Lung (tissue), 12 donors: ENCODE results near the gene CANX. TPM values are rescaled to one million over a fixed set of nuclear protein-coding genes. Genes with fewer than 3 reads are reported as not detected.

Source experiments
- ATAC-seq: fragments of 200-7000 bp; cut with Tn5 transposase; one replicate; pipeline ENCODE4 v1.9.1; 2020; ENCODE audit warnings: moderate number of reproducible peaks; ENCODE audit not compliant: insufficient read depth, low FRiP score
- DNase-seq, 3 donors: peaks; one replicate each; pipeline ENCODE4 v3.0.0-alpha.2; 2013 to 2017
- H3K27ac ChIP-seq, 2 donors: one replicate each; pipeline ENCODE4 v1.5.1; 2013; ENCODE audit warnings: mild to moderate bottlenecking in 2 of 2, moderate library complexity in 2 of 2, control low read depth in 1 of 2, inconsistent platforms in 1 of 2, low read depth in 1 of 2, low read length in 1 of 2
- H3K27me3 ChIP-seq, 3 donors: one replicate each; pipeline ENCODE4 v1.5.1; 2013; ENCODE audit warnings: low read length in 2 of 3; ENCODE audit not compliant: control insufficient read depth in 3 of 3, insufficient read depth in 3 of 3
- H3K36me3 ChIP-seq, 4 donors: one replicate each; pipeline ENCODE4 v1.5.1; 2013; ENCODE audit warnings: low read length in 4 of 4, mild to moderate bottlenecking in 1 of 4, moderate library complexity in 1 of 4; ENCODE audit not compliant: control insufficient read depth in 4 of 4, insufficient read depth in 4 of 4
- H3K4me1 ChIP-seq, 5 donors: one replicate each; pipeline ENCODE4 v1.5.1; 2013; ENCODE audit warnings: low read length in 5 of 5, mild to moderate bottlenecking in 2 of 5, moderate library complexity in 1 of 5; ENCODE audit not compliant: control insufficient read depth in 5 of 5, insufficient read depth in 5 of 5
- H3K4me3 ChIP-seq: one replicate; pipeline ENCODE4 v1.5.1; 2013; ENCODE audit warnings: mild to moderate bottlenecking, control low read depth, moderate library complexity
- H3K9ac ChIP-seq, 2 donors: one replicate each; pipeline ENCODE4 v1.5.1; 2013; ENCODE audit warnings: low read length in 2 of 2, control low read depth in 1 of 2; ENCODE audit not compliant: insufficient read depth in 1 of 2
- H3K9me3 ChIP-seq, 4 donors: one replicate each; pipeline ENCODE4 v1.5.1; 2013; ENCODE audit warnings: low read length in 3 of 4, mild to moderate bottlenecking in 1 of 4, moderate library complexity in 1 of 4; ENCODE audit not compliant: control insufficient read depth in 4 of 4, insufficient read depth in 3 of 4
- WGBS, 2 donors: extraction: QIAGEN DNeasy Blood & Tissue Kit; methylation state at CpG; one replicate each; pipeline ENCODE4 v1.1.7; 2013; 5-methylcytosine and 5-hydroxymethylcytosine counted together
- polyA plus RNA-seq, 2 donors: library from polyadenylated mRNA; stranded (reverse); fragments of 200-250 nt; gene quantifications; one replicate each; pipeline ENCODE4 v1.2.1, GENCODE V29; 2013
- total RNA-seq, 2 donors: library from RNA; depleted of rRNA in 1 of 2; stranded (reverse); fragments of >200 nt in 1 of 2; gene quantifications; one replicate each; pipeline ENCODE4 v1.2.1, GENCODE V29; 2014 to 2021
- TF ChIP-seq, protein P1 (sequence below): IDR thresholded peaks from 2 replicates; pipeline ENCODE4 v1.5.1; 2012; ENCODE audit warnings: mild to moderate bottlenecking; ENCODE audit errors: control extremely low read depth, extremely low read depth
- donor health status: control.
- donor health status: control.
- donor health status: Bipolar disorder and iron deficiency.
- donor health status: healthy.
- donor health status: DM: yes; HTN: yes; CAD: no.

CANX gene
- total and polyA plus RNA-seq, 4 donors, result 132 to 924 (median 294) TPM

DNA sequence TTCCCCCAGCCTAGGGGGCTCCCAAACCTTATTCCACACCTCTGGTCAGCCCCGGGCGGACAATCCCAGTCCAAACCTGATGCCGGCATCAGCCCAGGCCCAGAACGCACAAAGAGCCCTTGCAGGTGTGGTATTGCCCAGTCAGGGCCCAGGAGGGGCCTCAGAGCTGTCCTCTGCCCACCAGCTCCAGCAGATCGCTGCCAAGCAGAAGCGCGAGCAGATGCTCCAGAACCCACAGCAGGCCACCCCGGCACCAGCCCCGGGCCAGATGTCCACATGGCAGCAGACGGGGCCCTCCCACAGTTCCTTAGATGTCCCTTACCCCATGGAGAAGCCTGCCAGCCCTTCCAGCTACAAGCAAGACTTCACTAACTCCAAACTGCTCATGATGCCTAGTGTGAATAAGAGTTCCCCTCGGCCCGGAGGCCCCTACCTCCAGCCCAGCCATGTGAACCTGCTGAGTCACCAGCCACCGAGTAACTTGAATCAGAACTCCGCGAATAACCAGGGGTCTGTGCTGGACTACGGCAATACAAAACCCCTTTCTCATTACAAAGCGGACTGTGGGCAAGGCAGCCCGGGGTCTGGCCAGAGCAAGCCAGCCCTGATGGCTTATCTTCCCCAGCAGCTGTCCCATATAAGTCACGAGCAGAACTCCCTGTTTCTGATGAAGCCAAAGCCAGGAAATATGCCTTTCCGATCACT, 67.4 kb downstream of the CANX start:
- Histone ChIP-seq H3K27ac (peak overlapping the region in 1 of 2 donors; percentile 74), H3K4me3 (no peak overlapping the region), H3K4me1 (peaks cover 0 to 18% (median 7%) of the 10 kb centered on the region in 5 donors), H3K9ac (no peak overlapping the region), H3K9me3 (peaks cover 0 to 2% (median 0%) of the 10 kb centered on the region in 4 donors), H3K36me3 (peaks cover 6 to 30% (median 25%) of the 10 kb centered on the region in 4 donors), H3K27me3 (no peaks in the 10 kb centered on the region)
- WGBS, 2 donors, result 61 to 78% methylated on average over 20 of the region's 20 CpGs
- TF ChIP-seq, protein P1, sequence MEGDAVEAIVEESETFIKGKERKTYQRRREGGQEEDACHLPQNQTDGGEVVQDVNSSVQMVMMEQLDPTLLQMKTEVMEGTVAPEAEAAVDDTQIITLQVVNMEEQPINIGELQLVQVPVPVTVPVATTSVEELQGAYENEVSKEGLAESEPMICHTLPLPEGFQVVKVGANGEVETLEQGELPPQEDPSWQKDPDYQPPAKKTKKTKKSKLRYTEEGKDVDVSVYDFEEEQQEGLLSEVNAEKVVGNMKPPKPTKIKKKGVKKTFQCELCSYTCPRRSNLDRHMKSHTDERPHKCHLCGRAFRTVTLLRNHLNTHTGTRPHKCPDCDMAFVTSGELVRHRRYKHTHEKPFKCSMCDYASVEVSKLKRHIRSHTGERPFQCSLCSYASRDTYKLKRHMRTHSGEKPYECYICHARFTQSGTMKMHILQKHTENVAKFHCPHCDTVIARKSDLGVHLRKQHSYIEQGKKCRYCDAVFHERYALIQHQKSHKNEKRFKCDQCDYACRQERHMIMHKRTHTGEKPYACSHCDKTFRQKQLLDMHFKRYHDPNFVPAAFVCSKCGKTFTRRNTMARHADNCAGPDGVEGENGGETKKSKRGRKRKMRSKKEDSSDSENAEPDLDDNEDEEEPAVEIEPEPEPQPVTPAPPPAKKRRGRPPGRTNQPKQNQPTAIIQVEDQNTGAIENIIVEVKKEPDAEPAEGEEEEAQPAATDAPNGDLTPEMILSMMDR, result no peak
- DNase-seq (no peak), ATAC-seq (no peak)

DNA sequence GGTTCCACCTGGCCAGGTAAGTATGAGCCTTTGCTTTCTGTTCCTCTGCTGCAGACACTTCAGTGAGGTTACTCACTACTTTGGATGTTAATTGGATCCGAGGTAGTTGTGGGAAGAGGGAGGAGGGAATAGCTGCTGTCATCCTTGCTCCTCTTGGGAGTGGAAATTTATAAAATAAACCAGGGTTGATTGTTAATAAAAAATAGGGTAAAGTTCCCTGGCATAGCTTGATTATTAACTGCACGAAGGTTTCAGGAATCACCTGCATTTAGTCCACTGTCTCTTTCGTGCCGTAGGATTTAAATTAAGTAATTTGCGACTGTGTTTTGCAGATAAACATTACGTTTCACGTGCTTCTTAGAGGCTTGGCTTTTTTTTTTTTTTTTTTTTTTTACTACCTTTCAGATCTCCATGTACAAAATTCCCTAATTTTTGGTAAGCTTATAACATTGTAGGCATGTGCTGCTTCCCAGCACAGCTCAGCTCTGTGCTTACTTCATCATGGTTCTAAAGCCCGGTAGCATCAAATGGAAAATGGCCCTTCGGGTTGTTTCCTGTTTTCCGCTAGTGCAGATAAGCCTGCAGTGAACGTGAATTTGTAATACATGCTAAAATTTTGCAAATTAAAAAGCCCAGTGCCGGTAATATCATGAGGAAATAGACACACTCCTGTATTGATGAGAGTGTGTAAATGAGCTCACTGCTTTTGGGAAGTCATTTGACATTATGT, 68.1 kb downstream of the CANX start:
- Histone ChIP-seq H3K27ac (no peak overlapping the region), H3K9me3 (peaks cover 0 to 2% (median 0%) of the 10 kb centered on the region in 4 donors), H3K27me3 (no peaks in the 10 kb centered on the region), H3K4me1 (peaks cover 0 to 18% (median 5%) of the 10 kb centered on the region in 5 donors), H3K36me3 (peaks cover 8 to 37% (median 32%) of the 10 kb centered on the region in 4 donors), H3K4me3 (no peak overlapping the region), H3K9ac (no peak overlapping the region)
- WGBS, 2 donors, result 56 to 62% methylated on average over 12 of the region's 12 CpGs
- ATAC-seq (no peak), DNase-seq (no peak)
- TF ChIP-seq, protein P1, result no peak

DNA sequence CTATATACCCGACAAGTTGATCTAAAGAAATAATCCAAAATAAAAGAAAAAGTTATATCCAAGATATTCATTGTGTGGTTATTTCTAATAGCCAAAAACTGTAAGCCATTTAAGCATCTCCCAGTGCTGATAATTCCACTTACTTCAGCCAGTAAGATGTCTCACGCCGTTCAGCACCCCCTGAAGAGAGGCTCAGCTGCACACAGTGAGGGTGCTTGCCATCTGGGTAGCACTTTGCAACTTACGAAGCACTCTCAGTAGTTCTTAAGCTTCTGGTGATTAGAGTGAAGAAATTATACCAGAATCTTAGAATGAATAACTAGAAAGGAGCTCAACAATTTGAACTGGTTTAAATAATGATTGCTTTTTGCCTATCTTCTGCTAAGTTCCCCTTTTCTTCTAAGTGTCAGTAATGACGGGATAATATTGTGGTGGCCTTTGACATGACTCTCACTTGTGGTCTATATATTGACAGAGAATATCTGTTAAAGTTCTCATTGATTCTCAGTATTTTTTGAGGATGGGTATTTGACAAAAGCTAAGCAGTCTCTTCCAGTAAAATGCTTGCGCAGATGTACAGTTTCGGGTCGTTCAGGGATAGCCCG, 68.8 kb downstream of the CANX start:
- Histone ChIP-seq H3K36me3 (peaks cover 13 to 43% (median 35%) of the 10 kb centered on the region in 4 donors), H3K9ac (no peak overlapping the region), H3K4me1 (peaks cover 0 to 15% (median 3%) of the 10 kb centered on the region in 5 donors), H3K27ac (no peak overlapping the region), H3K27me3 (no peaks in the 10 kb centered on the region), H3K4me3 (no peak overlapping the region), H3K9me3 (peaks cover 0 to 2% (median 0%) of the 10 kb centered on the region in 4 donors)
- ATAC-seq (no peak), DNase-seq (no peak)
- 83 to 87% methylated on average over 9 of the region's 9 CpGs for WGBS, 2 donors
- TF ChIP-seq, protein P1, result no peak
